ENCODE measurements around the gene USP35. TPM values are rescaled to one million over a fixed set of nuclear protein-coding genes. Genes with fewer than 3 reads are reported as not detected.

The USP35 gene
- 11.8 TPM for total RNA-seq

GRCh38 chr11:78188286-78189173 is at the start of gene USP35, which contains the start of gene KCTD21:
TSS of gene USP35 (plus strand) at chr11:78188919. CDS start at chr11:78196246, 7,327 bp downstream.
TSS of gene KCTD21 (minus strand) at chr11:78188626. CDS start at chr11:78174554, 14,072 bp downstream.

GRCh38 chr11:78139422-78140391 is 49.0 kb upstream of the USP35 start, which contains the start of gene ALG8:
TSS of gene ALG8 (minus strand) at chr11:78139626. CDS start at chr11:78139588, 38 bp downstream.

Other genes with a start within 250 kb of the USP35 start
- gene INTS4, start 194.3 kb upstream of the USP35 start, total RNA-seq = 68.1 TPM
- 2.7 TPM for gene KCTD14, start 165.6 kb upstream of the USP35 start, total RNA-seq
- 3.8 TPM for gene THRSP, start 125.1 kb upstream of the USP35 start, total RNA-seq
- gene NDUFC2, start 109.1 kb upstream of the USP35 start, total RNA-seq = 80.4 TPM
- 34.7 TPM for gene ALG8, start 49.3 kb upstream of the USP35 start, total RNA-seq
- gene KCTD21, start 293 bp upstream of the USP35 start, total RNA-seq = 4.9 TPM
- gene GAB2, start 228.9 kb downstream of the USP35 start, total RNA-seq = 15.7 TPM

All from camera-type eye (tissue), 1 donor.